K562 (cell line): ENCODE data around the gene GART. TPM values are rescaled to one million over a fixed set of nuclear protein-coding genes. Genes with fewer than 3 reads are reported as not detected.

Experiments used
- ATAC-seq: fragments of 200-7000 bp; cut with Tn5 transposase; 3 replicates; pipeline ENCODE4 v1.9.1; 2020; ENCODE audit warnings: moderate library complexity
- BruUV-seq: library from RNA; stranded (reverse); fragments of 400-500 nt; replicated peaks from 2 replicates; lab custom pipeline; 2021; lab: Mats Ljungman, UMichigan
- CTCF ChIA-PET: fragments of 300-600 bp; formaldehyde crosslinking; extraction: SDS; loops from one replicate; lab custom pipeline; 2021; ENCODE audit warnings: low intra/inter-chr PET ratio; lab: Yijun Ruan, JAX
- POLR2A ChIA-PET: fragments of 300-600, 350-650 bp; sonication (Branson Sonifier 250); formaldehyde crosslinking; extraction: SDS; loops from one replicate; lab custom pipeline; 2021; ENCODE audit warnings: antibody characterized with exemption, inconsistent platforms; lab: Yijun Ruan, JAX
- DNase-seq, 4 experiments: peaks; one replicate each; pipeline versions ENCODE4 v3.0.0 to v3.0.0-alpha.2; 2011 to 2018; ENCODE audit warnings: low spot score in 3 of 4, mixed read lengths in 3 of 4; ENCODE audit errors: extremely low read depth in 1 of 4
- FAIRE-seq: peaks from 2 replicates; lab custom pipeline; 2011; peaks lifted over from hg19 to GRCh38; lab: Jason Lieb, UNC
- H2AFZ ChIP-seq: 2 replicates; pipeline ENCODE4 v1.6.0; 2011; ENCODE audit warnings: low read depth, low read length, control low read depth, inconsistent platforms
- H3K27ac ChIP-seq: fragments of 200-600 bp; 3 replicates; pipeline ENCODE4 v1.8.0; 2011; ENCODE audit warnings: low read depth, mild to moderate bottlenecking, control low read depth, inconsistent platforms, low read length, moderate library complexity, mixed read lengths; ENCODE audit errors: extremely low read depth
- H3K27me3 ChIP-seq, 2 experiments: fragments of 300-600 bp in 1 of 2; 2 replicates in 1 of 2; 3 replicates in 1 of 2; pipeline versions ENCODE4 v1.6.0 to v1.8.0; 2011; ENCODE audit warnings: inconsistent platforms in 2 of 2, low read length in 2 of 2, mild to moderate bottlenecking in 1 of 2, mixed read lengths in 1 of 2, moderate library complexity in 1 of 2; ENCODE audit not compliant: control insufficient read depth in 2 of 2, insufficient read depth in 2 of 2
- H3K36me3 ChIP-seq: fragments of 300-600 bp; 3 replicates; pipeline ENCODE4 v1.8.0; 2011; ENCODE audit warnings: mild to moderate bottlenecking, low read length, inconsistent platforms; ENCODE audit not compliant: control insufficient read depth, insufficient read depth
- H3K4me1 ChIP-seq, 2 experiments: fragments of 200-600 bp in 1 of 2; replicated peaks in 1 of 2; 2 replicates in 1 of 2; 3 replicates in 1 of 2; pipeline versions ENCODE4 v1.5.1 to v1.8.0; 2011; ENCODE audit warnings: inconsistent platforms in 2 of 2, low read length in 2 of 2, mild to moderate bottlenecking in 1 of 2, mixed read lengths in 1 of 2, moderate library complexity in 1 of 2; ENCODE audit not compliant: control insufficient read depth in 2 of 2, insufficient read depth in 2 of 2
- H3K4me2 ChIP-seq: 2 replicates; pipeline ENCODE4 v1.6.1; 2011; ENCODE audit warnings: low read length, control low read depth, inconsistent platforms, mixed read lengths; ENCODE audit not compliant: insufficient read depth
- H3K4me3 ChIP-seq: fragments of 200-600 bp; sonication (generic), shearing (Covaris generic); 2 replicates; pipeline ENCODE4 v1.5.1; 2016; ENCODE audit warnings: control low read depth, inconsistent platforms
- H3K79me2 ChIP-seq: fragments of 200-600 bp; 3 replicates; pipeline ENCODE4 v1.8.0; 2011; ENCODE audit warnings: low read length, inconsistent platforms; ENCODE audit not compliant: control insufficient read depth, insufficient read depth
- H3K9ac ChIP-seq, 2 experiments: 2 replicates each; pipeline versions ENCODE4 v1.6.0 to v1.6.1; 2011; ENCODE audit warnings: low read depth in 2 of 2, low read length in 2 of 2, control low read depth in 1 of 2, inconsistent platforms in 1 of 2, mild to moderate bottlenecking in 1 of 2, mixed read lengths in 1 of 2; ENCODE audit not compliant: insufficient read depth in 1 of 2
- H3K9me1 ChIP-seq: one replicate; pipeline ENCODE4 v1.6.0; 2011; ENCODE audit warnings: inconsistent platforms, mild to moderate bottlenecking, low read length, moderate library complexity; ENCODE audit not compliant: control insufficient read depth, insufficient read depth
- H3K9me3 ChIP-seq: replicated peaks from 2 replicates; pipeline ENCODE4 v1.5.1; 2011; ENCODE audit warnings: low read depth, low read length, inconsistent platforms; ENCODE audit not compliant: control insufficient read depth, insufficient read depth
- H4K20me1 ChIP-seq: replicated peaks from 2 replicates; pipeline ENCODE4 v1.6.1; 2011; ENCODE audit warnings: low read length, inconsistent platforms, mixed read lengths; ENCODE audit not compliant: control insufficient read depth, insufficient read depth
- EP400 ChIP-seq: fragments of 450-650 bp; IDR thresholded peaks from 2 replicates; pipeline ENCODE4 v1.6.1; 2017; ENCODE audit warnings: antibody characterized with exemption, mild to moderate bottlenecking, moderate library complexity
- HCFC1 ChIP-seq: IDR thresholded peaks from 2 replicates; pipeline ENCODE4 v1.6.1; 2012; ENCODE audit warnings: low read depth, low read length, improper control_type of control experiment
- MCM2 ChIP-seq: fragments of 450-650 bp; IDR thresholded peaks from 2 replicates; pipeline ENCODE4 v1.6.1; 2017; ENCODE audit warnings: low read depth, mild to moderate bottlenecking
- RFX5 ChIP-seq: IDR thresholded peaks from 2 replicates; pipeline ENCODE4 v1.6.1; 2011; ENCODE audit warnings: low read depth, mild to moderate bottlenecking, improper control_type of control experiment, low read length
- SOX6 ChIP-seq: fragments of 450-650 bp; IDR thresholded peaks from 2 replicates; pipeline ENCODE4 v1.6.1; 2014; ENCODE audit warnings: mild to moderate bottlenecking
- ZFP1 ChIP-seq: fragments of 450-650 bp; formaldehyde crosslinking; IDR thresholded peaks from 2 replicates; pipeline ENCODE4 v1.4.0; 2020; ENCODE audit warnings: mild to moderate bottlenecking, mixed read lengths
- ZNF212 ChIP-seq: fragments of 450-650 bp; formaldehyde crosslinking; IDR thresholded peaks from 2 replicates; pipeline ENCODE4 v1.4.0; 2020; ENCODE audit warnings: mild to moderate bottlenecking
- ZNF282 ChIP-seq: sonication (generic); formaldehyde crosslinking; IDR thresholded peaks from 2 replicates; pipeline ENCODE4 v1.8.1; 2023; ENCODE audit warnings: missing genetic modification reagents
- ZNF766 ChIP-seq: fragments of 200-800 bp; sonication (Bioruptor generic); conservative IDR thresholded peaks from 2 replicates; pipeline ENCODE4 v1.6.1; 2016; ENCODE audit warnings: missing genetic modification characterization, missing compliant biosample characterization
- WGBS: fragments of 100-300 bp; shearing (Covaris generic); methylation state at CpG from one replicate; pipeline ENCODE4 v1.1.6; 2016; ENCODE audit warnings: low coverage, mixed read lengths; ENCODE audit not compliant: insufficient coverage; ENCODE audit errors: missing lambda C conversion rate; 5-methylcytosine and 5-hydroxymethylcytosine counted together
- in situ Hi-C: fragments of 300-500 bp; cut with MboI; formaldehyde crosslinking; loops from 4 replicates; pipeline ENCODE4 v1.15.0; 2018; ENCODE audit warnings: inconsistent platforms, mixed read lengths
- intact Hi-C: fragments of 100-400 bp; cut with micrococcal nuclease; formaldehyde crosslinking; loops from 2 replicates; pipeline ENCODE4 v1.14.2; 2022
- polyA plus RNA-seq, 8 experiments: library from polyadenylated mRNA; depleted of rRNA in 4 of 8; stranded (reverse) in 5 of 8; unstranded in 3 of 8; fragments of >200 nt; fragmentation: Nextera tagmentation in 2 of 8; fragmentation: Illumina TruSeq in 1 of 8; extraction: Ambion mirVana in 2 of 8; extraction: Trizol in 1 of 8; gene quantifications; 2 replicates each; pipeline versions ENCODE4 v1.2.1 to v1.2.3, GENCODE V29; 2011 to 2014; ENCODE audit warnings: inconsistent platforms in 1 of 8, missing spikeins in 1 of 8
- total RNA-seq, 7 experiments: library from RNA; depleted of rRNA in 6 of 7; stranded (reverse); fragments of >200 nt in 6 of 7; fragmentation: Illumina TruSeq in 2 of 7; extraction: Trizol in 2 of 7; gene quantifications; 2 replicates each; pipeline versions ENCODE4 v1.2.1 to v1.2.3, GENCODE V29; 2011 to 2021; ENCODE audit warnings: low replicate concordance in 1 of 7
- TF ChIP-seq, protein P1 (sequence below): fragments of 250-450 bp; sonication (Bioruptor Pico); IDR thresholded peaks from 2 replicates; pipeline ENCODE4 v1.5.0; 2021; ENCODE audit warnings: mild to moderate bottlenecking, borderline replicate concordance
- TF ChIP-seq, protein P2 (sequence below): sonication (generic); IDR thresholded peaks from 2 replicates; pipeline ENCODE4 v1.6.1; 2016
- TF ChIP-seq, protein P3 (sequence below): sonication (generic); formaldehyde crosslinking; IDR thresholded peaks from 2 replicates; pipeline ENCODE4 v1.8.0; 2022; ENCODE audit warnings: mild to moderate bottlenecking, low read depth, missing genetic modification reagents

The GART gene
- total and polyA plus RNA-seq, 9 of the 15 experiments (the other 6 are each of a cell fraction or from before 2014, with no cell fraction given) = 141 to 429 (median 349) TPM

DNA sequence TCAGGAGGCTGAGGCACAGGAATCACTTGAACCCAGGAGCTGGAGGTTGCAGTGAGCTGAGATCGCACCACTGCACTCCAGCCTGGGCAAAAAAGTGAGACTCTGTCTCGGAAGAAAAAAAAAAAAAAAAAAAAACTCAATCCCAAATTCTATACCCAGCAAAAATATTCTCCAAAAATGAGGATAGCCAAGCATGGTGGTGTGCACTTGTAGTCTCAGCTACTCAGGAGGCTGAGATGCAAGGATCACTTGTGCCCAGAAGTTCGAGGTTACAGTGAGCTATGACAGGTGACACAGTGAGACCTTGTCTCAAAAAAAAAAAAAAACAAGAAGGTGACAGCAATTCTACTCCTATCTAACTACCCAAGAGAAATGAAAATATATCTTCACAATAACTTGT is 68.6 kb downstream of the GART start:
- H3K4me1 ChIP-seq = peaks cover 3% of the 10 kb centered on the region in 2 experiments; a peak in 2 of 5 replicates
- in situ Hi-C loops (no loop called here), intact Hi-C loops (no loop called here)
- DNase-seq (no peak), ATAC-seq (no peak), FAIRE-seq (no peak)
- no peaks in the 10 kb centered on the region; the same call in 1 of the 2 replicates for H3K9me3 ChIP-seq
- H3K9ac ChIP-seq = no peak overlapping the region
- no peaks in the 10 kb centered on the region for H4K20me1 ChIP-seq
- 73% methylated on average over 3 of the region's 3 CpGs for WGBS
- POLR2A ChIA-PET = interaction anchor here (1.0 to 1.2 kb wide), 2 partner anchors 8 to 14 kb away, joined by 3 to 4 read pairs; no protein-coding TSS in a partner anchor
- no peak overlapping the region for H2AFZ ChIP-seq
- H3K27me3 ChIP-seq = no peaks in the 10 kb centered on the region
- CTCF ChIA-PET = no interaction called here
- no peaks in the 10 kb centered on the region for H3K9me1 ChIP-seq
- H3K27ac ChIP-seq = no peak overlapping the region
- no TSS peak for BruUV-seq
- no peak overlapping the region for H3K4me3 ChIP-seq
- peaks cover 38% of the 10 kb centered on the region for H3K79me2 ChIP-seq
- H3K36me3 ChIP-seq = peaks cover 4% of the 10 kb centered on the region; the same call in 1 of the 3 replicates
- no peak overlapping the region for H3K4me2 ChIP-seq
- 0 out of 2 replicates have a peak, but pooled peaks have one; percentile 10 for TF ChIP-seq ZFP1
- TF ChIP-seq, protein P1, sequence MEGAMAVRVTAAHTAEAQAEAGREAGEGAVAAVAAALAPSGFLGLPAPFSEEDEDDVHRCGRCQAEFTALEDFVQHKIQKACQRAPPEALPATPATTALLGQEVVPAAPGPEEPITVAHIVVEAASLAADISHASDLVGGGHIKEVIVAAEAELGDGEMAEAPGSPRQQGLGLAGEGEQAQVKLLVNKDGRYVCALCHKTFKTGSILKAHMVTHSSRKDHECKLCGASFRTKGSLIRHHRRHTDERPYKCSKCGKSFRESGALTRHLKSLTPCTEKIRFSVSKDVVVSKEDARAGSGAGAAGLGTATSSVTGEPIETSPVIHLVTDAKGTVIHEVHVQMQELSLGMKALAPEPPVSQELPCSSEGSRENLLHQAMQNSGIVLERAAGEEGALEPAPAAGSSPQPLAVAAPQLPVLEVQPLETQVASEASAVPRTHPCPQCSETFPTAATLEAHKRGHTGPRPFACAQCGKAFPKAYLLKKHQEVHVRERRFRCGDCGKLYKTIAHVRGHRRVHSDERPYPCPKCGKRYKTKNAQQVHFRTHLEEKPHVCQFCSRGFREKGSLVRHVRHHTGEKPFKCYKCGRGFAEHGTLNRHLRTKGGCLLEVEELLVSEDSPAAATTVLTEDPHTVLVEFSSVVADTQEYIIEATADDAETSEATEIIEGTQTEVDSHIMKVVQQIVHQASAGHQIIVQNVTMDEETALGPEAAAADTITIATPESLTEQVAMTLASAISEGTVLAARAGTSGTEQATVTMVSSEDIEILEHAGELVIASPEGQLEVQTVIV = no peak

DNA sequence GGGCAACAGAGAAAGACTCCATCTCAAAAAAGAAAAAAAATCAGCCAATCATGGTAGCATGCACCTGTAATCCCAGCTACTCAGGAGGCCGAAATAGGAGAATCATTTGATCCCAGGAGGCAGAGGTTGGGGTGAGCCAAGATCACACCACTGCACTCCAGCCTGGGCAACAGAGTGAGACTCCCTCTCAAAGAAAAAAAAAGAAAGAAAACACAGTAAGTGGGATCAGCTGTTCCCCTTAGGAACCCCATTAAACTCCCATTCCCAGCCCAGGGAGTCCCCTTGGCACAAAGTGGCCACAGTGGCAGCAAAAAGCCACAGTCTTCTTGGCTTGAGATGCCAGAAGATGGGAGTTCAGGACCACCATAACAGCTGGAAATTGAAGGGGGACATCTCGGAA is 71.2 kb downstream of the GART start:
- intact Hi-C loops = no loop called here
- DNase-seq = no peak
- no peak overlapping the region for H3K4me3 ChIP-seq
- TF ChIP-seq HCFC1 (no peak), ZNF766 (CRISPR knock-in tag) (no peak), RFX5 (no peak), MCM2 (no peak), ZNF282 (CRISPR knock-in tag) (no peak), ZNF212 (no peak), SOX6 (no peak), EP400 (no peak)
- TF ChIP-seq, protein P2, sequence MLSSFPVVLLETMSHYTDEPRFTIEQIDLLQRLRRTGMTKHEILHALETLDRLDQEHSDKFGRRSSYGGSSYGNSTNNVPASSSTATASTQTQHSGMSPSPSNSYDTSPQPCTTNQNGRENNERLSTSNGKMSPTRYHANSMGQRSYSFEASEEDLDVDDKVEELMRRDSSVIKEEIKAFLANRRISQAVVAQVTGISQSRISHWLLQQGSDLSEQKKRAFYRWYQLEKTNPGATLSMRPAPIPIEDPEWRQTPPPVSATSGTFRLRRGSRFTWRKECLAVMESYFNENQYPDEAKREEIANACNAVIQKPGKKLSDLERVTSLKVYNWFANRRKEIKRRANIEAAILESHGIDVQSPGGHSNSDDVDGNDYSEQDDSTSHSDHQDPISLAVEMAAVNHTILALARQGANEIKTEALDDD = no peak
- TF ChIP-seq, protein P3, sequence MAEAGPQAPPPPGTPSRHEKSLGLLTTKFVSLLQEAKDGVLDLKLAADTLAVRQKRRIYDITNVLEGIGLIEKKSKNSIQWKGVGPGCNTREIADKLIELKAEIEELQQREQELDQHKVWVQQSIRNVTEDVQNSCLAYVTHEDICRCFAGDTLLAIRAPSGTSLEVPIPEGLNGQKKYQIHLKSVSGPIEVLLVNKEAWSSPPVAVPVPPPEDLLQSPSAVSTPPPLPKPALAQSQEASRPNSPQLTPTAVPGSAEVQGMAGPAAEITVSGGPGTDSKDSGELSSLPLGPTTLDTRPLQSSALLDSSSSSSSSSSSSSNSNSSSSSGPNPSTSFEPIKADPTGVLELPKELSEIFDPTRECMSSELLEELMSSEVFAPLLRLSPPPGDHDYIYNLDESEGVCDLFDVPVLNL (CRISPR knock-in tag) = no peak

More for the DNA sequence above, 71.2 kb downstream of the GART start:
- H3K9ac ChIP-seq = no peak overlapping the region
- H3K79me2 ChIP-seq = peaks cover 24% of the 10 kb centered on the region
- H3K4me2 ChIP-seq = no peak overlapping the region
- CTCF ChIA-PET = no interaction called here
- peaks cover 9% of the 10 kb centered on the region; the same call in 1 of the 3 replicates for H3K36me3 ChIP-seq
- FAIRE-seq (no peak), ATAC-seq (no peak)
- no peaks in the 10 kb centered on the region; the same call in 1 of the 2 replicates for H3K9me3 ChIP-seq
- no peak overlapping the region for H3K27ac ChIP-seq
- in situ Hi-C loops = no loop called here
- H3K9me1 ChIP-seq = no peaks in the 10 kb centered on the region
- no peaks in the 10 kb centered on the region for H4K20me1 ChIP-seq
- WGBS = 94% methylated on average over 2 of the region's 2 CpGs
- BruUV-seq = no TSS peak
- H3K27me3 ChIP-seq = no peaks in the 10 kb centered on the region
- no peak overlapping the region for H2AFZ ChIP-seq
- H3K4me1 ChIP-seq = no peaks in the 10 kb centered on the region
- POLR2A ChIA-PET = interaction anchor here (0.6 kb wide), 1 partner anchor 271 kb away, joined by 4 read pairs; no protein-coding TSS in a partner anchor
